GM18505 (cell line): ENCODE results near the gene PODXL2.

Experiments
- ATAC-seq: cut with Tn5 transposase; IDR thresholded peaks from one replicate; pipeline ENCODE4 v1.9.1; 2021; ENCODE audit not compliant: unreplicated experiment
- POLR2A ChIP-seq: IDR thresholded peaks from 4 replicates; pipeline ENCODE4 v1.6.1; 2011; ENCODE audit warnings: borderline replicate concordance; ENCODE audit not compliant: insufficient read depth, insufficient read length; ENCODE audit errors: extremely low read depth

PODXL2 gene, protein sequence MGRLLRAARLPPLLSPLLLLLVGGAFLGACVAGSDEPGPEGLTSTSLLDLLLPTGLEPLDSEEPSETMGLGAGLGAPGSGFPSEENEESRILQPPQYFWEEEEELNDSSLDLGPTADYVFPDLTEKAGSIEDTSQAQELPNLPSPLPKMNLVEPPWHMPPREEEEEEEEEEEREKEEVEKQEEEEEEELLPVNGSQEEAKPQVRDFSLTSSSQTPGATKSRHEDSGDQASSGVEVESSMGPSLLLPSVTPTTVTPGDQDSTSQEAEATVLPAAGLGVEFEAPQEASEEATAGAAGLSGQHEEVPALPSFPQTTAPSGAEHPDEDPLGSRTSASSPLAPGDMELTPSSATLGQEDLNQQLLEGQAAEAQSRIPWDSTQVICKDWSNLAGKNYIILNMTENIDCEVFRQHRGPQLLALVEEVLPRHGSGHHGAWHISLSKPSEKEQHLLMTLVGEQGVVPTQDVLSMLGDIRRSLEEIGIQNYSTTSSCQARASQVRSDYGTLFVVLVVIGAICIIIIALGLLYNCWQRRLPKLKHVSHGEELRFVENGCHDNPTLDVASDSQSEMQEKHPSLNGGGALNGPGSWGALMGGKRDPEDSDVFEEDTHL

DNA sequence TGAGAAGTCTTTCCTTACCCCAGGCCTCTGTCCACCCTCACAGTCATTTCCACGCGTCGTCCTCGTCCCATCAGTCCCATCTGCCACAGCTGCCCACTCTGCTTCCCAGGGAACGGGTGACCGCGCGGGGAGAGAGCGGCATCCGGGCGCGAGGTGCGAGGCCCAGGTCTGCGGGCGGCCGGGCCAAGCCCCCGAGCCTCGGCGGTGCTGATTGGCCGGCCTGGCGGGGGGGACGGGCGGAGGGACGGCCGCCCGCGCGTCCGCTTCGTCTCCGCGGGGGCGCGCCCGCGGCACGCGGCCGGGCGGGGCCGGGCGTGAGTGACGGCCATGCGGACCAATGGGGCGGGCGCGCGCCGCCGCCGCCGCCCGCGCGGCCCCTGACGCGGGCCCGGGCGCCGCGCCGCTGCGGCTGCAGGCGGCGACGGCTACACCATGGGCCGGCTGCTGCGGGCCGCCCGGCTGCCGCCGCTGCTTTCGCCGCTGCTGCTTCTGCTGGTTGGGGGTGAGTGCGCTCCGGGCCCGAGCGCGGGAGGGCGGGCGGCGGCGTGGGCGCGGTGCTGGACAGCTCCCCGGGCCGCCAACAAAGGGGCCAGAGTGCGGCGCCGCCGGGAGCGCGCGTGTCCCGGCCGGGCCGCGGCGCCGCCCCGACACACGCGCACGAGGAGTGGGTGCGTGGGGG is at the start of gene PODXL2:
Gene PODXL2 (plus strand): TSS at position 398 of the 679 bp plus-strand sequence. CDS start 35 bp downstream, at position 433.
- TF ChIP-seq POLR2A: no peak
- ATAC-seq: peak; percentile 53

- no peak for ATAC-seq
- no peak for TF ChIP-seq POLR2A
These were observed 48.5 kb upstream of the PODXL2 start for GRCh38 chr3:127580327-127581060.

DNA sequence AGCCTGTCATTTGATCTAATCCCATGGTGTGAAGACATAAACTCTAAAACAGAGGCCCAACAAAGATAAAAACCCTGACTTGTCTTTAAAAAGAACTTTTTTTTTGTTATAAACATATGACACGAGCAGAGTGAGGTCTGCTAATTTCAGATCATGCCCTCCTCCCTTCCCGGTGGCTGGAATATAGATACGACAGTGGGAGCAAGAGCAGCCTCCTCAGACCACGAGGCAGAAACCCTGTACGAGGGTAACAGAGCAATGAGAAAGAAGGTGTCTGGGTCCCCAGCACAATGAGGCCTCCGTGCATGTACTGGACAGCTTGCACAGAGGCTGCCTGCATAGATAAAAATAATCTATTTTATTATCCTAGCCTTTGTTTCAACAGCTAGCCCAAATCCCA is 44.3 kb upstream of the PODXL2 start:
- ATAC-seq: no peak
- TF ChIP-seq POLR2A: no peak

DNA sequence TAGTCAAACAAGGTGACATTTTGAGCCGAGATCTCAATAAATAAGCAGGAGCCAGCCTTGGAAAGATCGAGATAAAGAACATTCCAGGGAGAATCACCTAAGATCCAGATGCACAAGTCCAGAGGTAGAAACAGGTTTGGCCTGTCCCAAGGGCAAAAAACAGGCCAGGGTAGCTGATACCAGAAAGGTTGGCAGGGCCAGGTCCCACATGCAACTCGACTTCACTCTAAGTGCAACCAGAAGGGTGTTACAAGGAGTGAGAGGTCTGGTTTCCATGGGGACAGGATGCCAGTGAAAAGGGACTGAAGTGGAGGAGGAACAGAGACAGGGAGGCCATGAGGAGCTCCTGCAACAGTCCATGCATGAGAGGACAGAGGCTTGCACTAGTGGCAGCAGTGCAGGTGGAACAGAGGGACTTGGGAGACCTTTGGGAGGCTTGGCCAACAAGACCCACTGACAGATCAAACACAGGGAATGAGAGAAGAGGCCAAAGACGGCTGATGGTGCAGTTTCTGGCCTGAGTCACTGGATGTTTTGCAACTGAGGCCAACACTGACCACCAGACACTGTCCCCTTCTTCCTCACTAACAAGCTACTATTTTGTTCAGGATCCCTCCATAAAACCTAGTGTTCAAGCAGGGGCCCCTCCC is 43.7 kb upstream of the PODXL2 start:
- TF ChIP-seq POLR2A: no peak
- no peak for ATAC-seq

DNA sequence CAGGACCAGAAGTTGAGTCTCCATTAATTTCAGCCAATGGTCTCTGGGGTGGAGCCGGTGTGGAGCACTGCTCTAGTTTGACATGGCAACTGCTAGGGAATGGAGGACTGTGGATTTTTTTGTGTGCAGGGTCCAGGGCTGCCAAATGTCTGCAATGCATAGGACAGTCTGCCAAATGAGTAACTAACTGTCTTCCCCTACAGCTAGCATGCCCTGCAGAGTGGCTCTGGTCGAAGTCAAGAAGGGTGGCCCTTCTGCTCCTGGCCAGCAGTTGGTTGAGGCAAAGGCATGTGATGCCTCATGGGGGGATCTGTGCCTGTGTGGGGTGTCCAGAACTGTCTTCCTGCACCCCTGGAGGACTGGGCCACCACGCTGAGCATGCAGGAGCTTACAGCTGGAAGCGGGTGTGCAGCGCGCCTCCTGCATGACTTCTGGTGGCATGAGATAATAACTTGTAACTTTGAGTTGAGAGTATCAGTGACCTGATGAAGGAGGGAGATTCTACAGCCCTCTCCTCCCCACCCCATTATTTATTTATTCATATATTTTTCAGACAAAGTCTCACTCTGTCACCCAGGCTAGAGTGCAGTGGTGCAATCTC is 43.1 kb upstream of the PODXL2 start:
- no peak for ATAC-seq
- no peak for TF ChIP-seq POLR2A

- TF ChIP-seq POLR2A: no peak
- no peak for ATAC-seq
These were observed 41.1 kb upstream of the PODXL2 start for GRCh38 chr3:127587876-127588275.

DNA sequence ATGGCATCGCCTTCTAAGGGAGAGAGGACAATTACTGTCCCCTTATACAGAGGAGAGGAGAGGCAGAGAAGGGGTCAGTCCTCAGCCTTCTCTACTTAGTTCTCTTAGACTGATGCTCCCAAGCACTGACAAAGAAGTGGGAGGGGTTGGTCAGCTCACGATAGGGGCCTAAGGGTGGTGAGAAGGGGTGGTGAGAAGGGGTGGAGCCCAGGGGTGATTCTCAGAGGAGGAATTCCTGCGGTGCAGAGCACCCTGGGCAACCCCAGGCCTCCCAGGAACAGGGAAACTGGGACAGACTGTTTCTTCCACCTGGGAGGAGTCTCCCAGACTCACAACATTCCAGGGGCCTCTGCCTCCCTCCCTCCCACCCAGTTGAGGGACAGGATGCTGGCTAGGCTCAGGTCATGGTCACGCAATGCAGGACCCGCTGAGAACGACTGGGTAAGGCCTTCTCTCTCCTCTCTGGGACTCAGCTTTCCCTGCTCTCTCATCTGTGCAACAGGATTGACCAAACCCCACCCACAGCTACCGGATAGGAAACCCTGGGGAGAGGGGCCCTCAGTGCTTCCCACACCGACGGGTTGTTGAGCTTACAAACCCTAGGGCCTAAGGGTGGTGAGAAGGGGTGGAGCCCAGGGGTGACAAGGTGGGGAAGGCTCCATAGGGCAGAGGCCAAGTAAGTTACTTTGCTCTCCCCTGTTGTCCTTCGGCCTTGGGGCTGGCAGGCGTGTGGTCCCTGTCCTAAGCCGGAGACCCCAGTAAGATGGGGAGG is 40.0 kb upstream of the PODXL2 start:
- no peak for TF ChIP-seq POLR2A
- no peak for ATAC-seq

- peak; percentile 7 for ATAC-seq
- no peak for TF ChIP-seq POLR2A
These were observed 39.2 kb upstream of the PODXL2 start for GRCh38 chr3:127589600-127590281.

DNA sequence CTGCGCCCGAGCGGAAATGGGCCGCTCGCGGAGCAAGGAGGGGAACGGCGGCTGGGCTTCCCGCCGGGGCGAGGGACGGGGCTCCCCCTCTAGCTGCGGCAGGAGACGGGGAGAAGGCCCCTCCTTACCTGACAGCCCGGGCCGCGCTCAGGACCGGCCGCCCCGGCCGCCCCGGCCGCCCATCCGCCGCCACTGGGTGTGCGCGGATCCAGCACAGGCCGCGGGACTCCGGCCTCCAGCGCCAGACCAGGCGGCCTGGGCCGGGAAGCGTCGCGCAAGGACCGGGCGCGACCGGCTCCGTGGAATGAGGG is 38.7 kb upstream of the PODXL2 start:
- peak; percentile 30 for ATAC-seq
- no peak for TF ChIP-seq POLR2A

DNA sequence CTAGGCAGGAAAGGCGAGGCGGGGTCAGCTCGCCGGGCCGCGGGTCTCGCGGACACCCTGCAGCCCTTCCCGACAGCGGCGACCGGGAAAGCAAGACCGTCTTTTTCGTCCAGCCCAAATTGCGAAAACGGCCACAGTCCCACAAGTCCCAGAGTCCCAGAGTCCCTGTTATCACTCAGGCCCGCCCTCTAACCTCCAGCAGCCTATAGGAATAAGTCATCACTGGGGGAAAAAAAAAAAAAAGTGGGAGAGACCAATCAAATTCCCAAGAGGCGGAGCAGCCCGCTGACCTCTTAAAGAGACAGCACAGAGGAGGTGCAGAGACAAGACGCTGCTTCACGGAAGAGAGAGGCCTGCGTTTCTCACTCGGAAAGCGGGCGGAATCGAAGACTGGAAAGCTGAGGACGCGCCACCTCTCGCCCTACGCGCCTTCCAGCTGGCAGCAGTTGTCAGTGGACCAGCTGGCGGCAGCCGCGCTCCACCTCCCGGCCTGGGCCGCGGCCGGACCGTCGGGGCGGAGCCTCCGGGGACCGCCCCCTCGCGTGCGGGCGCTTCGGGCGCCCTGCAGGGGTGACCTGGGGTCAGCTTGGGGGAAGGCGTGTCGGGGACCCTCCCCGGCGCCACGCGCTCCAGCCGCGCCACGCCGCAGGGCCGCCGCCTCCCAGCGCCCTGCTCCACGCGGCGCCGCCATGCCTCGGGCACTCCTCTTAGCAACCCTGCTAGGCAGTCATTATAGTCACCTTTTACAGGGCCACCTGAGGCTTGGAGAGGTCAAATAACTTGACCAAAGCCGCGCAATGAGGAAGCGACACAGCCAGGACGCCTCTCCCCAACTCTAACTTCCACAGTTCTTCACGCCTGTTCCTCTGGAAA is 38.2 kb upstream of the PODXL2 start, which contains the start of gene TPRA1:
Gene TPRA1 (minus strand): TSS at position 141 of the 873 bp plus-strand sequence. CDS start 10,587 bp downstream, outside the sequence.
- TF ChIP-seq POLR2A: peak; percentile 76
- ATAC-seq: peak; percentile 60
